ENCODE results near the gene NUAK2.

NUAK2 gene

GRCh38 chr1:205271277-205271676, 50.3 kb downstream of the NUAK2 start:
- Histone ChIP-seq H3K4me1 (ENCODE audit: control insufficient read depth in 2 of 2, insufficient read depth in 1 of 2, low read depth in 1 of 2, low read length in 2 of 2) (peaks cover 29 to 41% of the 10 kb centered on the region in 2 donors), H3K36me3 (replicated peaks in 1 of 2; ENCODE audit: control insufficient read depth in 2 of 2, insufficient read depth in 2 of 2, low read length in 2 of 2) (peaks cover 7% of the 10 kb centered on the region in 2 donors), H2BK12ac (ENCODE audit: low read length) (no peak overlapping the region), H3K4me3 (ENCODE audit: low read length in 2 of 2) (no peak overlapping the region), H3K27me3 (ENCODE audit: control insufficient read depth in 3 of 3, insufficient read depth in 3 of 3, low read depth in 1 of 3, low read length in 3 of 3) (no peaks in the 10 kb centered on the region), H2AK5ac (ENCODE audit: low read depth, low read length) (peak overlapping the region; percentile 30), H3K9me3 (replicated peaks in 1 of 2; ENCODE audit: control insufficient read depth in 2 of 2, insufficient read depth in 1 of 2, low read depth in 1 of 2, low read length in 2 of 2) (peaks cover 0 to 2% of the 10 kb centered on the region in 2 donors), H3K4ac (ENCODE audit: low read length) (no peak overlapping the region), H2BK5ac (ENCODE audit: low read length) (no peak overlapping the region), H2BK120ac (ENCODE audit: low read depth, low read length) (peak overlapping the region; percentile 79), H3K18ac (ENCODE audit: low read length) (peak overlapping the region; percentile 6), H3K79me1 (ENCODE audit: low read depth, low read length) (peaks cover 4% of the 10 kb centered on the region), H4K91ac (ENCODE audit: low read depth, low read length, poor library complexity) (no peak overlapping the region), H3K9ac (ENCODE audit: low read depth, low read length, poor library complexity) (peak overlapping the region; percentile 9), H4K8ac (ENCODE audit: low read depth, low read length) (no peak overlapping the region), H3K27ac (replicated peaks; ENCODE audit: low read length) (no peak overlapping the region), H3K23ac (ENCODE audit: low read depth, low read length, poor library complexity) (peak overlapping the region; percentile 44), H3K14ac (ENCODE audit: low read length) (no peak overlapping the region), H3K4me2 (ENCODE audit: insufficient read depth, low read length, poor library complexity, severe bottlenecking) (no peak overlapping the region), H2AFZ (ENCODE audit: low read length) (no peak overlapping the region), H2BK15ac (ENCODE audit: low read length) (peak overlapping the region; percentile 32)
- WGBS, 2 donors (ENCODE audit: extremely low coverage in 2 of 2, insufficient read length in 2 of 2, insufficient replicate concordance in 1 of 2): no CpG with 5 or more reads among the region's 8 CpGs
- no peak for DNase-seq (ENCODE audit: low spot score)

DNA sequence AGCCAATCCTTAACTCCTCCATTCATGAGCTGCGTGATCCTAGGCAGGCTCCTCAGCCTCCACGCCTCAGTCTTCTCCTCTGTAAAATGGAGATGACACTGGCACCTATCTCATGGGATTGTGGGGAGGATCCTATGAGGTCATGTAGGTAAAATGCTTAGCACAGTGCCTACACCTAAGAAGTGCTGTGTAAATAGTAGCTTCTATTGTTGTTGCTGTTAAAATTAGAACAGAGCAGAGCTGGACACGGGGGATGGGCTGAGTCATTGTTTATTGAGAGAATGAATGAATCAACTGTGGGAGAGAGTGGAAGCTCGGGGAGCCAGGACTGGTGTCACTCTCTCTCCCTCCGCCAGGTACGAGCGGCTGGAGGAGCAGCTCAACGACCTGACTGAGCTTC, 50.8 kb downstream of the NUAK2 start:
- Histone ChIP-seq H3K4me2 (ENCODE audit: insufficient read depth, low read length, poor library complexity, severe bottlenecking) (no peak overlapping the region), H3K4me1 (ENCODE audit: control insufficient read depth in 2 of 2, insufficient read depth in 1 of 2, low read depth in 1 of 2, low read length in 2 of 2) (peaks cover 27 to 41% of the 10 kb centered on the region in 2 donors), H4K8ac (ENCODE audit: low read depth, low read length) (no peak overlapping the region), H3K27ac (replicated peaks; ENCODE audit: low read length) (no peak overlapping the region), H3K23ac (ENCODE audit: low read depth, low read length, poor library complexity) (peak overlapping the region; percentile 44), H2BK12ac (ENCODE audit: low read length) (peak overlapping the region; percentile 61), H4K91ac (ENCODE audit: low read depth, low read length, poor library complexity) (no peak overlapping the region), H2BK15ac (ENCODE audit: low read length) (peak overlapping the region; percentile 32), H2BK5ac (ENCODE audit: low read length) (no peak overlapping the region), H3K27me3 (ENCODE audit: control insufficient read depth in 3 of 3, insufficient read depth in 3 of 3, low read depth in 1 of 3, low read length in 3 of 3) (no peaks in the 10 kb centered on the region), H3K36me3 (replicated peaks in 1 of 2; ENCODE audit: control insufficient read depth in 2 of 2, insufficient read depth in 2 of 2, low read length in 2 of 2) (peaks cover 7% of the 10 kb centered on the region in 2 donors), H3K14ac (ENCODE audit: low read length) (no peak overlapping the region), H3K4ac (ENCODE audit: low read length) (no peak overlapping the region), H2BK120ac (ENCODE audit: low read depth, low read length) (peak overlapping the region; percentile 79), H3K9ac (ENCODE audit: low read depth, low read length, poor library complexity) (peak overlapping the region; percentile 9), H2AFZ (ENCODE audit: low read length) (no peak overlapping the region), H3K79me1 (ENCODE audit: low read depth, low read length) (peaks cover 4% of the 10 kb centered on the region), H3K4me3 (ENCODE audit: low read length in 2 of 2) (no peak overlapping the region), H3K18ac (ENCODE audit: low read length) (no peak overlapping the region), H2AK5ac (ENCODE audit: low read depth, low read length) (peak overlapping the region; percentile 30), H3K9me3 (replicated peaks in 1 of 2; ENCODE audit: control insufficient read depth in 2 of 2, insufficient read depth in 1 of 2, low read depth in 1 of 2, low read length in 2 of 2) (peaks cover 0 to 2% of the 10 kb centered on the region in 2 donors)
- WGBS, 2 donors (ENCODE audit: extremely low coverage in 2 of 2, insufficient read length in 2 of 2, insufficient replicate concordance in 1 of 2): no CpG with 5 or more reads among the region's 8 CpGs
- no peak for DNase-seq (ENCODE audit: low spot score)

DNA sequence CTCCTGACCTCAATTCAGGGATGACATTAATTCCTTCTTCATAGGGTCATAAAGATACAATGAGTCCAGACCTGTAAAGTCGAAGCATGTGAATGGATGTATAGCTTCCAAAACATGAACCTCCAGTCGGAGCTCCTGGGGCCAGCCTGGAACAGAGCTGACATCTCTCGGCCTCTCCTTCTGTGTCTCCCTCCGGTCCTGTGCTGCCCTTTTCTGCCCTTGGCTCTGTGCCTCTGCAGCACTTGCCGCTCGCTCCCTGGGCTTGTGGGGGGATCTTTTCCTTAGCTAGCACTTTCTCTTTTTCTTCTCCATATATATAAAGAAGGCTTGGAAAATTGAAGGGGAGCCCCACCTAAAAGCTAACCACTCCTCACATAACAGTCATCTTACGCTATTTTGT, 51.3 kb downstream of the NUAK2 start:
- no CpG with 5 or more reads among the region's 7 CpGs for WGBS, 2 donors (ENCODE audit: extremely low coverage in 2 of 2, insufficient read length in 2 of 2, insufficient replicate concordance in 1 of 2)
- Histone ChIP-seq H2BK12ac (ENCODE audit: low read length) (no peak overlapping the region), H3K4me3 (ENCODE audit: low read length in 2 of 2) (no peak overlapping the region), H3K4ac (ENCODE audit: low read length) (no peak overlapping the region), H2AK5ac (ENCODE audit: low read depth, low read length) (no peak overlapping the region), H3K27ac (replicated peaks; ENCODE audit: low read length) (no peak overlapping the region), H4K91ac (ENCODE audit: low read depth, low read length, poor library complexity) (no peak overlapping the region), H2AFZ (ENCODE audit: low read length) (no peak overlapping the region), H3K27me3 (ENCODE audit: control insufficient read depth in 3 of 3, insufficient read depth in 3 of 3, low read depth in 1 of 3, low read length in 3 of 3) (no peaks in the 10 kb centered on the region), H3K23ac (ENCODE audit: low read depth, low read length, poor library complexity) (no peak overlapping the region), H3K18ac (ENCODE audit: low read length) (no peak overlapping the region), H3K9me3 (replicated peaks in 1 of 2; ENCODE audit: control insufficient read depth in 2 of 2, insufficient read depth in 1 of 2, low read depth in 1 of 2, low read length in 2 of 2) (peaks cover 0 to 2% of the 10 kb centered on the region in 2 donors), H2BK15ac (ENCODE audit: low read length) (no peak overlapping the region), H3K4me1 (ENCODE audit: control insufficient read depth in 2 of 2, insufficient read depth in 1 of 2, low read depth in 1 of 2, low read length in 2 of 2) (peaks cover 26 to 40% of the 10 kb centered on the region in 2 donors), H2BK120ac (ENCODE audit: low read depth, low read length) (no peak overlapping the region), H3K79me1 (ENCODE audit: low read depth, low read length) (peaks cover 4% of the 10 kb centered on the region), H4K8ac (ENCODE audit: low read depth, low read length) (no peak overlapping the region), H3K14ac (ENCODE audit: low read length) (no peak overlapping the region), H3K4me2 (ENCODE audit: insufficient read depth, low read length, poor library complexity, severe bottlenecking) (no peak overlapping the region), H3K36me3 (replicated peaks in 1 of 2; ENCODE audit: control insufficient read depth in 2 of 2, insufficient read depth in 2 of 2, low read length in 2 of 2) (peaks cover 7% of the 10 kb centered on the region in 2 donors), H3K9ac (ENCODE audit: low read depth, low read length, poor library complexity) (no peak overlapping the region), H2BK5ac (ENCODE audit: low read length) (no peak overlapping the region)
- DNase-seq (ENCODE audit: low spot score): no peak

GRCh38 chr1:205269711-205270110, 51.8 kb downstream of the NUAK2 start:
- no peaks in the 10 kb centered on the region for H3K27me3 ChIP-seq (ENCODE audit: control insufficient read depth in 3 of 3, insufficient read depth in 3 of 3, low read depth in 1 of 3, low read length in 3 of 3)
- H3K27ac ChIP-seq (replicated peaks; ENCODE audit: low read length): no peak overlapping the region
- no peak overlapping the region for H2BK15ac ChIP-seq (ENCODE audit: low read length)
- H3K4ac ChIP-seq (ENCODE audit: low read length): no peak overlapping the region
- no CpG with 5 or more reads among the region's 8 CpGs for WGBS, 2 donors (ENCODE audit: extremely low coverage in 2 of 2, insufficient read length in 2 of 2, insufficient replicate concordance in 1 of 2)
- H3K9me3 ChIP-seq (replicated peaks in 1 of 2; ENCODE audit: control insufficient read depth in 2 of 2, insufficient read depth in 1 of 2, low read depth in 1 of 2, low read length in 2 of 2): peaks cover 0 to 2% of the 10 kb centered on the region in 2 donors
- no peak overlapping the region for H4K91ac ChIP-seq (ENCODE audit: low read depth, low read length, poor library complexity)
- no peak overlapping the region for H2AK5ac ChIP-seq (ENCODE audit: low read depth, low read length)
- no peak overlapping the region for H2BK5ac ChIP-seq (ENCODE audit: low read length)
- peaks cover 1% of the 10 kb centered on the region for H3K79me1 ChIP-seq (ENCODE audit: low read depth, low read length)
- H3K18ac ChIP-seq (ENCODE audit: low read length): peak overlapping the region; percentile 19
- H3K36me3 ChIP-seq (replicated peaks in 1 of 2; ENCODE audit: control insufficient read depth in 2 of 2, insufficient read depth in 2 of 2, low read length in 2 of 2): peaks cover 7% of the 10 kb centered on the region in 2 donors
- no peak for DNase-seq (ENCODE audit: low spot score)
- H2BK12ac ChIP-seq (ENCODE audit: low read length): no peak overlapping the region
- H2BK120ac ChIP-seq (ENCODE audit: low read depth, low read length): no peak overlapping the region
- H3K9ac ChIP-seq (ENCODE audit: low read depth, low read length, poor library complexity): no peak overlapping the region
- no peak overlapping the region for H4K8ac ChIP-seq (ENCODE audit: low read depth, low read length)
- no peak overlapping the region for H3K4me3 ChIP-seq (ENCODE audit: low read length in 2 of 2)
- H3K14ac ChIP-seq (ENCODE audit: low read length): no peak overlapping the region
- no peak overlapping the region for H2AFZ ChIP-seq (ENCODE audit: low read length)
- no peak overlapping the region for H3K4me2 ChIP-seq (ENCODE audit: insufficient read depth, low read length, poor library complexity, severe bottlenecking)
- H3K23ac ChIP-seq (ENCODE audit: low read depth, low read length, poor library complexity): no peak overlapping the region
- H3K4me1 ChIP-seq (ENCODE audit: control insufficient read depth in 2 of 2, insufficient read depth in 1 of 2, low read depth in 1 of 2, low read length in 2 of 2): peaks cover 23 to 38% of the 10 kb centered on the region in 2 donors

Data from neuronal stem cell (in vitro differentiated cells).